ENCODE measurements around the gene NECAB2.

The NECAB2 gene

DNA sequence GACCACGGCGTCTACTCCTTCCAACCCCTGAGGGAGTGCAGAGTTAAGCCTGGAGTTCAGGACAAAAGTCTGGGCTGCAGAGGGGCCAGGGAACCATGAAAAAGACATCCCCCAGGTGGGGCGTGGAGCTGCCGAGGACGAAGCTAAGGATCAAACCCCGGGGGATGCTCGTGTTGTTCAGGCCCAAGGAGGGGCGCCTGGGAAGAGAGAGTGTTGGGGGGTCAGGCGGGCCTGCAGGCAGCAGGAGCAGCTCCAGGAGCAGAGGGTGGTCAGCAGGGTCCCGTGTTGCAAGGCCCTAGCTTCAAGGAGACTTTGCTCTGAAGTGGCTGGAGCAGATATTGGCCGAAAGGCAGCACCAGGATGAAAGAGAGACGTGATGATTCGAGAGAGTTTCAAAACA lies 26.7 kb downstream of the NECAB2 start:
- DNase-seq, result no peak

DNA sequence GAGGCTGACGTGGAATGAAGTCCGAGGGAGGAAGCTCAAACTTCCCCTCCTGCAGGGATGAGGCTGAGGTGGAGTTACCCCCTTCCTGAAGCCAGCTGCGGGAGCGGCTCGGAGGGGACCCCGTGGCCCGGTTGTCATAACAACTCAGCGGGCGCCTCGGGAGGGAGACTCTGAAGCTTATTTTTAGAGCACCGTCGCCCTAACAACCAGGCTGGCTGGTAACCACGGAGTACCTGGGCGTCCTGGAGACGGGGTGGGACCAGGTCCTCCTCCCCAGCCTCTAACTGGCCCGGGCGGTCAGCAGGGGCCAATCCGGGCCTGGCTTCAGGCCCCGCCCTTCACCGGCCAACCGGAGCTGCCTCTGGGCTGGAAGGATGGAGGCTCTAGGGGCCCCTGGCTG lies 27.7 kb downstream of the NECAB2 start:
- peak; percentile 63 for DNase-seq

DNA sequence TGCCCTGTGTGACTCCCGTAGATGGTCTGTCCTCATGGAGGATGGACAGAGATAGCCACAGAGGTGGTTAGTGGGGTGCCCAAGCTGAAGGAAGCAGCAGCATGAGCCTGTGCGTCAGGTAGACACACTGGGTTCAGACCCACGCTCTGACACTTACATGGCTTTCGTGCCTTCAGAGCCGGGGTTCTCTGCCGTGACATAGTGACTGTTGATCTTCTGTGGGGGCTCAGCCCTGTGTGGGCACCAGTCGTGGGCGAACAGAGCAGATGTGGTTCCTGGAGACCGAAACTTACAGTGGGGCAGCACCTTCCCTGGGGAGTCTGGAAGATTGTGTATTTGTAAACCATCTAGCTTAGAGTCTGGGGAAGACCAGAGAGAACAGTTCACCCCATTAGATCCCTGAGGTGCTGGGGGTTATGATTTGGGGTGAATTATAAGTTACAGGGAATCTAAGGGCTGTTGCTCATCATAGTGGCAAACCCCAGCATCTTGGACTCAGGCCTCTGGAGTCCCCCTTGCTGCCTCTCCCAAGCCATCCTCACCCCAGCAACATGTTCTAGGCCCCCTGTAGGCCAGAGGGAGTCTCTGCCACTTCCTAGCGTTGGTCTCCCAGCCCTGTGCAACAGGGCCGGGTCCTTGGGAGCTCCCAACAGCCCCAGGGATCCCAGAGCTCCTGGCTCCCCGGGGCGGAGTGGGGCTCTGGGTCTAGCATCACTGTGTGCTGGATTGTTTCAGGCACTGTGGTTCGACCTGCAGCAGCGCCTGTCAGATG lies 28.6 kb downstream of the NECAB2 start:
- DNase-seq, result no peak

DNA sequence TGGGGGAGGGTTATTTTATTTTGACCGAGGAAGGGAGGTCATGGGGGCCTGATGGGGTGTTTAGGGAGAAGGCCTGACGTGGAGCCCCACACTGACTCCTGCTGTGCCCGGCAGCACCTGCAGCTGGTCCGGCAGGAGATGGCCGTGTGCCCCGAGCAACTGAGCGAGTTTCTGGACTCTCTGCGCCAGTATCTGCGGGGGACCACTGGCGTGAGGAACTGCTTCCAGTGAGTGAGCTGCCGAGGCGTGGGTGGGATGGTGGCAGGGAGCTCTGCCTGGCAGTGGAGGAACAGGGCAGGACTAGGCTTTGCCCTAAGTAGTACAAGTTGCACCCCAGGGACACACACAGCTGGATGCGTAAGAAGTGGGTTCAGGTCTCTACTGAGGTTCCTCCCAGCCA lies 30.0 kb downstream of the NECAB2 start:
- no peak for DNase-seq

DNA sequence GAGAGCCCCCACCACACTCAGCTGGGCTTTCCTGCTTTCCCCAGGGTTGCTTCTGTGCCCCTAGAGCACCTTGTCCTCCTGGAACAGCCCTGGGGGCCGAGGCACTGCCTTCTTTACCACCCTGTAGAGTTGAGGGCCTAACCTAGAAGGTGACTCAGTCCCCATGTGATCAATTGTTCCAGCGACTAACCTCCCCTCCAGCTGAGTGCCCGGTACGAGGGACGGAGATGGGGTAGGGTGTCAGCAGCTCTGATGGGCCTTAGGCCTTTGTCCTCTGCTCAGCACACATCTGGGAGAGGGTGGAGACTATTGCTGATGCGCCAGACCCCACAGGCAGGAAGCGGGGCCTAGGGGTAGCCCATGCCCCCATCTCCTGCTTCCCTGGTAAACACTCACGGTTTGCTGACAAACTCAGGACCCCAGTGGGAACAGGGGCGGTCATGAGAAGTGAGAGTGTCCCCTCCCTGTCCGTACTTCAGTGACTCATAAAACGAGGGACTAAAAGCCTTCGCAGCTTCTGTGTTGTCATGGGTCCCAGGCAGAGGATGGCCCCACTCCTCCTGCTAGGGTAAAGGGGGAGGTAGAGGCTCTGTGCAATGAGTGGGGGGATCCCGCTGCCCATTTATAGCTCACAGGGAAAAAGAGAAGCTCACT lies 33.1 kb downstream of the NECAB2 start:
- no peak for DNase-seq

DNA sequence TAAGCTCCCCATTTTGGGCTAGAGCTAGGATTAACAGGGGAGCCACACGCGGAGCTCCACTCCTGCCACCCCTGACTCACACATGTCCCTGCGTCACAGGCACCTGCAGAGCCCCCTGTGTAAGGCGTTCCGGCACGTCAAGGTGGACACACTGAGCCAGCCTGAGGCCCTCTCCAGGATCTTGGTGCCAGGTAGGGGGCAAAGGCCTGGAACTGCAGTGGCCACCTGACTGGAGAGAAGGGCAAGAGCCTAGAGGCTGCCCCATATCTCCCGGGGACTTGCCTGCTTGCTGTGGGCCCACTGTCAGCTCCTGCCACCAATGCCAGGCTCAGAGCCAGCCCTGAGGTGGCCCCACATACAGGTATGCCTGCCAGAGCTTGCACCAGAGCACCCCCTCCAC lies 33.7 kb downstream of the NECAB2 start:
- DNase-seq, result no peak

DNA sequence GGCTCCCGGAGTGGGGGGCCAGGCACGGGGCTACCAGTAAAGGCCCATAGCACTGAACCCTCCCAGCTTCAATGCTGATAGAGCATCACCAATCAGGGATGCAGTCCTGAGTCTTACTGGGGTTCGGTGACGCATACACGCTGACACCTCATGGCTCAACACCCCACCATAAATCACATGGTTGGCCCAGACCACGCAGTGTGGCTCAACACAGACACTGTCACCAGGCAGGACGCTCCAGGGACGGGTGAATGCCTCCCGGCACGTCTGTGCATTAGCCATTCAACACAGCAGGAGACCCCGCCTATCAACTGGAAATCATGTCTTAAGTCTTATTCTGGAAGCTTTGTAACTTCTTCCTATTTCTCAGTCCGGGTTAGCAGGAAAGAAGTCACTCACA lies 35.0 kb downstream of the NECAB2 start:
- DNase-seq, result no peak

DNA sequence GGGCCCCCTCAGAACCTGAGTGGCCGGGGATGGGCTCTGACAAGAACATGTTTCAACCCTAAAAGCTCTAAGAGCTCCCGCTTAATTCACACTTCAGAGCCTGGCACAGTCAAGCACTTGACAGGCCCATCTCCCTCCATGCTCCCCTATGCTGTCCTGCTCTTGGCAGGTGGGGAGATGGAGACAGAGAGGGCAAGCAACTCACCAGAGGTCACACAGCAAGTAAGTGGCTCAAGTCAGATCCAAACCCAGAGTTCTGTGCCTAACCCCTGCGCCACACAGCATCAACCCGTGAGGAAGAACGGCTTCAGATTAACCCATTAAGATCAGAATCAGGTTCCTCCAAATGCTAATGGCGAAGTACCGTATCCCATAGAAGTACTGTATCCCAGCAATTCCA lies 36.4 kb downstream of the NECAB2 start:
- no peak for DNase-seq

DNA sequence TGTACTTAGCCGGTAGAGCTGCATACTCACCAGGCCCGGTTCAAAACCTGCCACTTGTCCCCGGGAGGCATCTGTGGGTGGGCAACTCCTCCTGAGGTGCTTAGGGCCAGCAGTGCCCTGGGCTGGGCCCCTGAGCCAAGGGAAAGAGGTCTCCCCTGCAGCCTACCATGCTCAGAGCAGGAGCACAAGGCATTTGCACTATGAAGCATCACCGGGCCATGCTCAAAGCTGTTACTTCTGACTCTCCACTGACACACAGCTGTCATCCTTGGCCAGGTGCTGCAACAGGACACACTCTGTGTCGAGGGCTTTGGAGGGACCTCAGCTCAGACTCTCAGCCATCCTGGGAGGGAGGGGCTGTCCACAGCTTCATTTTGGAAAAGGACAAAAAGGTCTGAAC lies 37.3 kb downstream of the NECAB2 start:
- DNase-seq, result no peak

DNA sequence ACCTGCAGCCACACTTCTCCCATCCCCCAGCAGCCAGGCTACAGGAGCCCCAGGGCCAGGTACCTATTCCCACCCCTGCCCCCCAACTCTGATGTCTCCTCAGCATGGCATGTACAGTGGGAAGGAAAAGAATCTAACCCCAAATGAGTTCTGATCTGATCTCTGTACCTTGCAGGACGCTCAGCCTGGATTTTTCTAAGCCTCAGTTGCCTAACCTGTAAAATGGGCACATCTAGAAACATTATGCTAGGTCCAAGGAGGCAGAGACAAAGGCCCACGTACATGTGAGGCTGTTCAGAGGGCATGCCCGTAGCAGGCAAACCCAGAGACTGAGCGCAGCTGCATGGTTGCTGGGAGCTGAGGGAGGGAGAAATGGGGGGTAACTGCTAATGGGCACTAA lies 39.5 kb downstream of the NECAB2 start:
- DNase-seq, result no peak

DNA sequence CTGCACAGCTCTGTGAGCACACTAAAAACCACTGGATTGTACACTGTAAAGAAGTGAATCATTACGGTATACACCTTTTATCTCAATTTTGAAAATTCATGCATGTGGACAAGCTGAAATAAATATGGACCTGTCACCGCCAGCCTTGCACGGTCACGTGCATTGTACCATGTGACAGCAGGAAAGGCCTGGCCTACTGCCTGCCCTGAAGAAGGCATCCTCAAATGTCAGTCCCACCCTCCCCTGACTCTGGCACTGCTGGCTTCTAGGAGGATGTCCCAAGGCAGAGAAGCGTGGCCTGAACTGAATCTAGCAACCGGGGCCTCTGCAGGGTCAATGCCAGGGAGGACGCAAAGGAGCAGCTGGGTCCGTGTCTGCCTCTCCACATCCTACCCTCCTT lies 39.9 kb downstream of the NECAB2 start:
- no peak for DNase-seq

DNA sequence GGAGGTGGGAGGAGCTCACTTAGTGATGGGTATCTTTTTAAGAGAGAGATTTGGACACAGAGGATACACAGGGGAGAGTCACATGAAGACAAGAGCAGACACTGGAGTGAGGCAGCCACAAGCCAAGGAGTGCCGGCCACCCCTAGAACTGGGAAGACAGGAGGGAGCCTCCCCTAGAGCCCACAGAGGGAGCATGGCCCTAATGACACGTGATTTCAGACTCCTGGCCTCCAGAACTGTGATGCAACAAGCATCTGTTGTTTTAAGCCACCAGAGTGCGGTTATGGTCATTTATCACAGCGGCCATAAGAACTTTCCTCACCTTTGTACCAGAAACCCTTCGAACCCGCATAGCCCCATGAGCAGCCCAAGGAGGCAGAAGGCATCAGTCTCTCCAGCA lies 41.2 kb downstream of the NECAB2 start:
- DNase-seq, result no peak

DNA sequence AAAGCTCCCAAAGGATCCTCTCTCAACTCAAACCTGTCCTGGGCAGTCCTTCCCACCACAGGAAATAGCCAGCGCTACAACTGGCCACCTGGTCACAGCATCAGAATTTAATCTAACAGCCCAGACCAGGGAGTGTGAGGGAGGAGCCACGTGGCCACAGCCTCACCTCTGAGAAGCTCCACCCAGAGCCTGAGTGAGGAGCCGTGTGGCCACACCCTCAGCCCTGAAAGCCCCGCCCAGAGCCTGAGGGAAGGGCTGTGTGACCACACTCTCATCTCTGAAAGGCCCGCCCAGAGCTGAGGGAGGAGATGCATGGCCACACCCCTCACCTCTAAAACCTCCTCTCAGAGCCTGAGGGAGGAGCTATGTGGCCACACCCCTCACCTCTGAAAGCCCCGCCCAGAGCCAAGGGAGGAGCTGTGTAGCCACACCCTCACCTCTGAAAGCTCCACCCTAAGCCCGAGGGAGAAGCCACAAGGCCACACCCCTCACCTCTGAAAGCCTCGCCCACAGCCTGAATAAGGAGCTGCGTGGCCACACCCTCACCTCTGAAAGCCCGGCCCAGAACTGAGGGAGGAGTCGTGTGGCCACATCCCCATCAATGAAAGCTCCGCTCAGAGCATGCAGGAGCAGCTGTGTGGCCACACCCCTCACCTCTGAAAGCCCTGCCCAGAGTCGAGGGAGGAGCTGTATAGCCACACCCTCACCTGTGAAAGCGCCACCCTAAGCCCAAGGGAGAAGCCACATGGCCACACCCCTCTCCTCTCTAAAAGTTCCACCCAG lies 45.9 kb downstream of the NECAB2 start:
- DNase-seq, result no peak

DNA sequence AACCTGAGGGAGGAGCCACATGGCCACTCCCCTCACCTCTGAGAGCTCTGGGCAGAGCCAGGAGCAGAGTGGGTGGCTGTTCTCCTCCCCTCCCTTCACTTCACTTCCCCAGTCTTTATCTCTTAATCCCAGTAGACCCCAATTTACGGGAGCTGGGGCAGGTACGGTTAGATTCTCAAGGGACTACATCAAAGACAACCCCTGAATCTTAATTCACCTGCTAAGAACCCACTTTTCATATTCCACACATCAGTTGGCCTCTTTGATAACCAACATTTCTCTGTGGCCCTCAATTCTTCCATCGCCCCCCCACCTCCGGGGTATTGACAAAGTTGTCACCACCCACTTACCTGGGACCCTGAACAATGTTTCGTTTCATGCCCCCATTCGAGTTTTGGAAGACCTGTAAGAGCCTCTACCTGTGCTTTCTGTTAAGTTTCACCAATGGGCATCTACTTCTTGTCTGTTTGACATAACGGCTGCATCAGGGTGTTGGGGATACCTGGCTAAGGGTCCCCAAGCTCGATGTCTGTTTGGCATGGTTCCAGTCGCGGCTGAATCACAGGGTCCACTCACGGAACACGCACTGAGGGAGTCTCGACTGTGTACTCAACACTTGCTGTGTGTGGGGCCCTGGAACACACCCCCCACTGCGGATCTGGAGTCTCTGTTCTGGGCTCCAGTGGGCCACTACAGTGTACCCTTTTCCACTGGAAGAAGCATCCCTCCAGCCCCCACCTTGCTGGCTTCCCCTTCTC lies 46.7 kb downstream of the NECAB2 start:
- DNase-seq, result no peak

DNA sequence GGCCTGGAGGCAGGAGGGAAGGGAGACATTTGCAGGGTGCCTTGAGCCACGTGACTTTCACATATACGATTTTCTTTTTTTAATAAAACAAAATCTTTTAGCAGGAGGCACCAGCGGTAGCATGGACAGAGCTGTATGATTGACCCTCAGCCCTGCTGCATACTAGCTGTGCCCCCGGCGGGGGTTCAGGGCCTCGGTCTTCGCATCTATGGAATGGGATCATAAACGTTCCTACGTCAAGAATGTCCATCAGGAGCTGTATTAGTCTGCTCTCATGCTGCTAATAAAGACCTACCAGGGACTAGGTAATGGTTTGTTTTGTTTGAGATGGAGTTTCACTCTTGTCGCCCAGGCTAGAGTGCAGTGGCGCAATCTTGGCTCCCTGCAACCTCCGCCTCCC lies 47.4 kb downstream of the NECAB2 start:
- no peak for DNase-seq

DNA sequence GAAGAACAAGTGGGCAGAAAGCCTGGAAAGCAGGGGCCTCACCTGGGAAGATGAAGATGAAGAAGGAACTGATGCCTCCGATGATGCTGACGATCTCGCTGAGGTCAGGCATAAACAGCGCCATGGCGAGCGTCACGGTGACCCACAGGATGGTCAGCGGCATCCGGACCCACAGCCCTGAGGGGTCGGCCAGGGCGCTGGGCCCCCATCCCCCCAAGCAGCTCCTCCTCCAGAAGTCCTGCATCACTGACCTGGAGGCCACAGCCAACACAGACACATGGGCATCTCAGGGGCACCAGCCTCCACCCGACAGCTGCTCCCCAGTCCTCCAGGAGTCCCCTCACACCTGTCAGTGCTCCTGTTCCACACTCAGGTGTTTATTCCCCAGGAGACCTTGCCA lies 48.4 kb downstream of the NECAB2 start:
- no peak for DNase-seq

DNA sequence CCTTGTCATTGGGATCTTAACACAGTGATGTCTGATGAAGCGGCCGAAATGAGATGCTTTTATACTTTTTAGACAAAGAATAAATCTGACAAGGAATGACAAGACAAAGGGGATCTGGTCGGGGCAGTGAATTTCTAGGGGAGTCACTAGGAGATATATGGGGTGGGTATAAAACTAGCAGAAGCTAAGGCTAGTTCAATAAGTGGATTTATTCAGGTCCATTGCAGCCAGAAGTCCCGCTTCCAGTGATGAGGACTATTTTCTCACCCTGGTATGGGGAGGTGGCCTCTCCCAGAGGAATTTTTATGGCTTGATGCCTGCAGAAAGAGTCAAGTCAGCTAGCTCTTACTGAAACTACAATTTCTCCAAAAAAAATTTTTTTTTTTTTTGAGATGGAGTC lies 50.7 kb downstream of the NECAB2 start:
- no peak for DNase-seq

DNA sequence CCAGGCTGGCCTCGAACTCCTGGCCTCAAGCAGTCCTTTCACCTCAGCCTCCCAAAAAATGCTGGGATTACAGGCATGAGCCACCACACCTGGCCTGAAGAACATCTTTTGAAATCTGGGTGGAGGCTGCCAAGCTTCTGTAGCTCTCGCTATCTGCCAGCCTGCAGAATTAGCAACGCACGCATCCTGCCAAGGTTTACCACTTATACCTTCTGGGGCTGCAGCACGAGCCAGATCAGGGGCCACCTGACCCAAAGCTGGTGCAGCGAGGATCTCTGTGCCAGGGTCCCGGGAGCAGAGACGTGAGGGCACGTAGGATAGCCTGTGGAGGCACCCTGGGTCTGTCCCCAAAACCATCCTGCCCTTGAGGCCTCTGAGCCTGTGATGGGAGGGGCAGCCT lies 52.3 kb downstream of the NECAB2 start:
- no peak for DNase-seq

DNA sequence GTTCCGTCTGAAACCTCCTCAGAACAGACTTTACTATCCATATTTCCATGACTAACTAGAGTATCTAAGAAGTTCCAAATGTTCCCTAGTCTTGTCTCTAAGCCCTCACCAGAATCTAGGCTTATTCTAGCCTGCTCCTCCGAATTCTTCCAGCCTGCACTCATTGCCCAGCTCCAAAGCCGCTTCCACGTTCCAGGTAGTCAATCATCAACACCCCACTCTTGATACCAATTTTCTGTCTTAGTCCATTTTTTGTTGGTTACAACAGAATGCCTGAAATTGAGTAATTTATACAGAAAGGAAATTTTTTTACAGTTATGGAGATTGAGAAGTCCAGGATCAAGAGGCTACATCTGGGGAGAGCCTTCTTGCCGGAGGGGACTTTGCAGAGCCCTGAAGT lies 53.4 kb downstream of the NECAB2 start:
- DNase-seq, result no peak

DNA sequence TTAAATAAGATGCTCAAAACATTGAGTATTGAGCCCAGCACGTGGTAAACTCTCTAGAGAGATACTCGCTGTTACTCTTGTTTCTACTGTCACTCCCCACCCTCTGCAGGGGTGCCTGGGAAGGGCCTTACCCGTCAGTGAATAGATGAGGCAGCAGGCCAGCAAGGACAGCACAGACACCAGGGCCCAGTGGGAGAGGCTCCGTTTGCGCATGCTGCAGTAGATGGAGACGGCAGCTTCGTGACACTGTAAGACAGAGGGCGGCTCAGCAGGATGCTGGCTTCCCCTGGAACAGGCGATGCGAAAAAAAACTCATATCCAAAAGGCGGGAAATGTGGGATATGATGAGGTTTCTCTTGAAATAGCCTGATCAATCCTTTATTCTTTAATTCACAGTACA lies 54.6 kb downstream of the NECAB2 start:
- no peak for DNase-seq

DNA sequence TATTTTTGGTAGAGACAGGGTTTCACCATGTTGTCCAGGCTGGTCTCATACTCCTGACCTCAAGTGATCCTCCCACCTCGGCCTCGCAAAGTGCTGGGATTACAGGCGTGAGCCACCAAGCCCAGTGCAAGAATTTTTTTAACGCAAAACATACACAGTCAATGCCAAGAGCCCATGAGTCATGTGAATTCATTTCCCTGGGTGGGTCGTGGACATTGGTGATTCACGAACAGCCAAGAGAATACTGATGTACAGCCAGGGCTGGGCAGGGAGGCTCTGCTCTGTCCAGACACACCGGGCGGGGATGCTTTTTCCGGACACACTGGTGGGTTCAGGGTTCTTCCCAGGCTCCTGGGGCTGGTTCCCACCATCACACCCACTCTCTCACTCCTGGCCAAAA lies 56.8 kb downstream of the NECAB2 start:
- no peak for DNase-seq

DNA sequence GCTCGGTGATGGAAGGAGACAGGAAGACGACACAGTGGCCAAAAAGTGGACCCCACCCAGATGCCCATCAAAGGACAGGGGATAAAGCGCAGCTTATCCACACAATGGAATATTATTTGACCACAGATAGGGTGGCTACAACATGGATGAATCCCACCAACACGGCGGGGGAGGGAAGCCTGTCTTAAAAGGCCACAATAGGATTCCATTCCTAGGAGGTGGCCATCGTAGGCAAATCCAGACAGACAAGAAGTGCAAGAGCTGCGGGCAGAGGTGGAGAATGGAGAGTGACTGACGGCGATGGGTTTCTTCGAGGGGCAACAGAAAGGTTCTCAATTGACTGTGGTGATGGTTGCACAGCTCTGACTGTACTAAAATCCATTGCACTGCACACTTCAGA lies 58.6 kb downstream of the NECAB2 start:
- no peak for DNase-seq

DNA sequence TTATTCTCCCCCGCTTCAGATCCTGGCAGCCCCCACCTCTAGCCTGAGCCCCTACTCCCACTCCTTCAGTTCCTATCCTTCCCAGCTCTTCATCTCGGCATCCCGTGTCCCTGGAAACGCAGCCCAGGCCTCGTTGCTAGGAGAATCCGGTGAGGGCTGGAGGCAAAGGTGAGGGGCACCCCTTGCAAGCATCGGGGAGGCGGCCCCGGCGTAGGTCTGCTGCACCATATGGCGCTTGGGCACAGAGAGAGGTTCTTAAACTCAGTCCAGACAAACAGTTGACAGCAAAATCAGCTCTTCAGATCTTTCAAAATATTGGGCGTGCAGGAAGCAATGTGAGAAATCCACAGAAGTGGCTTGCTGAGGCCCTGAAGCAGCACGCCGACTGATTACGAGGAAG lies 59.6 kb downstream of the NECAB2 start:
- no peak for DNase-seq

Measured in DMS79 (cell line).